Hepatocyte (in vitro differentiated cells): Measurements from ENCODE around the gene IL10RA.

ENCODE experiments used
- CTCF ChIP-seq: fragments of 200-600 bp; sonication (generic); IDR thresholded peaks from 2 replicates; pipeline ENCODE4 v1.5.1; 2016; ENCODE audit warnings: antibody characterized with exemption, mild to moderate bottlenecking; ENCODE audit not compliant: poor library complexity
- EZH2 ChIP-seq: fragments of 200-600 bp; sonication (generic); IDR thresholded peaks from 2 replicates; pipeline ENCODE4 v1.6.1; 2016; ENCODE audit warnings: antibody characterized with exemption, mild to moderate bottlenecking, borderline replicate concordance
- EZH2phosphoT487 ChIP-seq: fragments of 200-600 bp; sonication (generic); IDR thresholded peaks from one replicate; pipeline ENCODE4 v1.6.1; 2018; ENCODE audit warnings: antibody characterized with exemption, mild to moderate bottlenecking, low read depth, moderate library complexity; ENCODE audit not compliant: unreplicated experiment, severe bottlenecking

- TF ChIP-seq CTCF (no peak), EZH2 (no peak), EZH2phosphoT487 (no peak)
These were observed 13.3 kb downstream of the IL10RA start for GRCh38 chr11:117999354-117999993.
